ENCODE data around the gene CPNE8.

Gene CPNE8

GRCh38 chr12:38625306-38625705 lies 280.1 kb downstream of the CPNE8 start:
- no peak for DNase-seq

- no peak for DNase-seq
These were observed 291.2 kb downstream of the CPNE8 start for GRCh38 chr12:38614171-38614570.

- no peak for DNase-seq
These were observed 294.5 kb downstream of the CPNE8 start for GRCh38 chr12:38610808-38611350.

- no peak for DNase-seq
These were observed 298.1 kb downstream of the CPNE8 start for GRCh38 chr12:38607295-38607694.

Data from central memory CD4-positive, alpha-beta T cell (primary cell).